ENCODE results near the gene ACOXL.

- TF ChIP-seq POLR2A (IDR thresholded peaks at IDR 0.05; ENCODE audit: low read depth, low read length) (no peak), POLR2AphosphoS5 (IDR thresholded peaks at IDR 0.05; ENCODE audit: low read depth, low read length) (no peak)
These were observed 388.9 kb downstream of the ACOXL start for GRCh38 chr2:111121028-111121827.
